ENCODE data around the gene ZNF516. TPM values are rescaled to one million over a fixed set of nuclear protein-coding genes. Genes with fewer than 3 reads are reported as not detected.
"Not testable (repeated sequence)": the region's sequence is repeated elsewhere in the genome, so short reads cannot be mapped to it uniquely, and the experiment has no call there.

Gene ZNF516
- polyA plus RNA-seq, 1 donor from 2014 or later = 1.2 TPM

- Mint-ChIP-seq H3K4me1 (peaks cover 0 to 6% (median 4%) of the 10 kb centered on the region in 3 donors), H3K27me3 (peaks cover 13% of the 10 kb centered on the region), H3K4me3 (no peak overlapping the region), H3K27ac (no peak overlapping the region), H3K9me3 (peaks cover 0 to 2% (median 0%) of the 10 kb centered on the region in 3 donors), H3K36me3 (no peaks in the 10 kb centered on the region)
These were observed 19.4 kb downstream of the ZNF516 start for GRCh38 chr18:76475450-76476194.

- peaks cover 13% of the 10 kb centered on the region for H3K27me3 Mint-ChIP-seq
- peaks cover 0 to 2% (median 0%) of the 10 kb centered on the region in 3 donors for H3K9me3 Mint-ChIP-seq
- no peak overlapping the region for H3K27ac Mint-ChIP-seq
- no peak overlapping the region for H3K4me3 Mint-ChIP-seq
- H3K36me3 Mint-ChIP-seq = no peaks in the 10 kb centered on the region
- peaks cover 0 to 6% (median 4%) of the 10 kb centered on the region in 3 donors for H3K4me1 Mint-ChIP-seq
These were observed 20.2 kb downstream of the ZNF516 start for GRCh38 chr18:76474824-76475223.

GRCh38 chr18:76473521-76473920 is 21.5 kb downstream of the ZNF516 start:
- H3K27ac Mint-ChIP-seq, H3K4me1 Mint-ChIP-seq, H3K9me3 Mint-ChIP-seq, H3K36me3 Mint-ChIP-seq: not testable (repeated sequence)
- Mint-ChIP-seq H3K27me3 (peaks cover 13% of the 10 kb centered on the region), H3K4me3 (peak overlapping the region in 1 of 4 donors; percentile 39)

GRCh38 chr18:76472829-76473228 is 22.2 kb downstream of the ZNF516 start:
- Mint-ChIP-seq H3K4me3 (no peak overlapping the region), H3K4me1 (peaks cover 0 to 9% (median 4%) of the 10 kb centered on the region in 3 donors), H3K36me3 (no peaks in the 10 kb centered on the region), H3K27me3 (peaks cover 12% of the 10 kb centered on the region), H3K27ac (no peak overlapping the region), H3K9me3 (peaks cover 0 to 2% (median 0%) of the 10 kb centered on the region in 3 donors)

GRCh38 chr18:76471593-76471992 is 23.4 kb downstream of the ZNF516 start:
- H3K4me1 Mint-ChIP-seq = peaks cover 0 to 8% (median 0%) of the 10 kb centered on the region in 3 donors

GRCh38 chr18:76468345-76469304 is 26.4 kb downstream of the ZNF516 start:
- peaks cover 0 to 2% (median 0%) of the 10 kb centered on the region in 3 donors for H3K9me3 Mint-ChIP-seq
- H3K4me3 Mint-ChIP-seq = no peak overlapping the region
- H3K4me1 Mint-ChIP-seq = peaks cover 0 to 9% (median 0%) of the 10 kb centered on the region in 3 donors
- peaks cover 9% of the 10 kb centered on the region for H3K27me3 Mint-ChIP-seq
- peak overlapping the region in 1 of 3 donors; percentile 23 for H3K27ac Mint-ChIP-seq
- H3K36me3 Mint-ChIP-seq = no peaks in the 10 kb centered on the region

More at GRCh38 chr18:76471593-76471992, 23.4 kb downstream of the ZNF516 start:
- H3K27ac Mint-ChIP-seq = no peak overlapping the region
- H3K4me3 Mint-ChIP-seq = no peak overlapping the region
- H3K27me3 Mint-ChIP-seq = peaks cover 12% of the 10 kb centered on the region
- no peaks in the 10 kb centered on the region for H3K36me3 Mint-ChIP-seq
- H3K9me3 Mint-ChIP-seq = peaks cover 0 to 2% (median 0%) of the 10 kb centered on the region in 3 donors

GRCh38 chr18:76467371-76468190 is 27.5 kb downstream of the ZNF516 start:
- Mint-ChIP-seq H3K27me3 (peaks cover 9% of the 10 kb centered on the region), H3K36me3 (no peaks in the 10 kb centered on the region), H3K9me3 (peaks cover 0 to 2% (median 0%) of the 10 kb centered on the region in 3 donors), H3K4me1 (peaks cover 0 to 9% (median 0%) of the 10 kb centered on the region in 3 donors), H3K4me3 (peak overlapping the region in 2 of 4 donors; percentile 18 to 86), H3K27ac (peak overlapping the region in 1 of 3 donors; percentile 71)

DNA sequence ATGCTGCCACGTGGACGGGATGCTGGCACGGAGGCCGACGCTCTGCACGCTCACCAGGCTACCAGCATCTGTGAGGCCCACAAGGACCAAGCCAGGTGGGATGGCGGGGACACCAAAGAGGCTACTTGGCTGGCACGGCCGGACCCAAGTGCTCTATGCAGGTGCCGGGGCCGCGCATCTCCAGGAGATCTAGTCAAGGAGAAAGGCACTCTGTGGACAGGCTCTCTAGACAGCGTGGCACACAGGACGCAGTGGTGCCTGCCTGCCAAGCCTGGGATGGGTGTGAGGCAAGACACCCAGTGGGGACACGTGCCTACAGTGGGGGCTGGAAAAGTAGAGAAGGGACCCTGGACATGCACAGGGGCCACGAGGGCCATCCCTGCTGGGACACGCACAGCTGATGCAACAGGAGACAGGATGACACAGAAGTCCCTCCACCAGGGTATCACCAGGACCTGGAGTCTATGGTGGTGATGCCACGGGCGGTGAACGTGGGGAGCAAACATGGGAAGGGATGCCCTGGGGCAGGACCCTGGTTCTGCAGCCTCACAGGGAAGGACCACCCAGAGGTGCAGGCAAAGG is 28.5 kb downstream of the ZNF516 start:
- Mint-ChIP-seq H3K4me1 (peaks cover 0 to 9% (median 0%) of the 10 kb centered on the region in 3 donors), H3K4me3 (peak overlapping the region in 2 of 4 donors; percentile 12 to 17), H3K27ac (peak overlapping the region in 1 of 3 donors; percentile 71), H3K27me3 (peaks cover 7% of the 10 kb centered on the region), H3K9me3 (no peaks in the 10 kb centered on the region), H3K36me3 (no peaks in the 10 kb centered on the region)

GRCh38 chr18:76465630-76466409 is 29.2 kb downstream of the ZNF516 start:
- Mint-ChIP-seq H3K4me1 (peaks cover 0 to 9% (median 0%) of the 10 kb centered on the region in 3 donors), H3K27me3 (peaks cover 4% of the 10 kb centered on the region), H3K9me3 (no peaks in the 10 kb centered on the region), H3K27ac (peak overlapping the region in 1 of 3 donors; percentile 71), H3K36me3 (no peaks in the 10 kb centered on the region), H3K4me3 (no peak overlapping the region)

DNA sequence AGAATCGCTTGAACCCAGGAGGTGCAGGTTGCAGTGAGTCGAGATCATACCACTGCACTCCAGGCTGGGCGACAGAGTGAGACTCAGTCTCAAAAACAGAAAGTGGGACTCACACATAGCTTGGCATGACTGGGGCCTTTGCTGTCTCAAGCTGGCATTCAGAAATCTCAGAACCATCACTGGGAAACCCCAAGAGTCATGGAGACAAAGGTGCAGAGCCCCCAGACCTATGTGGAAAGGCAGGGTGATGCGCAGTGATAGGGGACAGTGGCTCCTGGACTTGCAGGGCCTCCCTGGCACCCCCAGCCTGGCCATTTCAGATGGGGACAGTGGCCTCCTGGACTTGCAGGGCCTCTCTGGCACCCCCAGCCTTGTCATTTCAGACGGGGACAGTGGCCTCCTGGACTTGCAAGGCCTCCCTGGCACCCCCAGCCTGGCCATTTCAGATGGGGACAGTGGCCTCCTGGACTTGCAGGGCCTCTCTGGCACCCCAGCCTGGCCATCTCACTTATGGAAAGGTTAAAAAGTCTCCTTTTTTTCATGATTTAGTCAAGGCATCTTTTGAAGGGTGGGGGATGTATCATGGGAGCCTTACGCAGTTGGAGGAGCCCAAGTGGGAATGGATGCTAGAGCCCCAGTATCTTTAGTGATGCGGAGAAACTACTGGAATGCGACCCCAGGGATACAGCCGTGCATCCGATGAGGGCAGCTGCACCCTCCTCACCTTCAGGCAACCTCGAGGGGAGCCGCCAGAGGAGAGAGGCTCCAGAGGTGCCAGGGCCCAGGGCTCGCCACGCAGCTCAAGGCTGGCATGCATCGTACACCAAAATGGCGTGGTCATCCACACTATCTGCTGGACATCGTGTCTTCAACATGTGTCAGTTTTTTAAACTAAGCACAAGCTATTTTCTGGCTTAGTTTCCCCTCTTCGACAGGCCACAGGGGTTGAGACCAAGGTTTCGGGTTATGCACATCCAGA is 30.5 kb downstream of the ZNF516 start:
- Mint-ChIP-seq H3K9me3 (no peaks in the 10 kb centered on the region), H3K36me3 (no peaks in the 10 kb centered on the region), H3K4me1 (peaks cover 0 to 9% (median 0%) of the 10 kb centered on the region in 3 donors), H3K27me3 (peaks cover 4% of the 10 kb centered on the region), H3K4me3 (no peak overlapping the region), H3K27ac (no peak overlapping the region)

- Mint-ChIP-seq H3K9me3 (no peaks in the 10 kb centered on the region), H3K4me3 (no peak overlapping the region), H3K27ac (no peak overlapping the region), H3K36me3 (no peaks in the 10 kb centered on the region), H3K27me3 (peaks cover 4% of the 10 kb centered on the region), H3K4me1 (peaks cover 0 to 9% (median 0%) of the 10 kb centered on the region in 3 donors)
These were observed 31.2 kb downstream of the ZNF516 start for GRCh38 chr18:76463872-76464271.

DNA sequence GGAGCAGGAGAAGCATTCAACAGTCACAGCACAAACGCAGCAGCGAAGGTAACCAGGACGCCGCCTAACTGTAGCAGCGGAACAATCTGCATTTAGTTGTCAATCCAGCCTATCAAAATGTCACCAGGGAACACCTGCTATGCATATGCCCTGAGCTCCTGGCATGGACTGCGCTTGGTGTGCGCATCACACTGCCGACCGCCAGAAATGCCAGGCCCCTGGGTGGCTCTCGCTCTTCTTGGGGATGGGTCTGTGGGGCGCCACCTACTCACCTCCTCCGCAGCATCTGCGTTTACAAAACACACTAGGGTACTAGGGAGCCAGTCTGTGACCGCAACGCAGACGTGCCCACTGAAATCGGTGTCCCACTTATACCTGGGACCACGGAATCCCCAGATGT is 31.7 kb downstream of the ZNF516 start:
- no peak overlapping the region for H3K27ac Mint-ChIP-seq
- no peak overlapping the region for H3K4me3 Mint-ChIP-seq
- no peaks in the 10 kb centered on the region for H3K9me3 Mint-ChIP-seq
- no peaks in the 10 kb centered on the region for H3K36me3 Mint-ChIP-seq
- peaks cover 0 to 9% (median 0%) of the 10 kb centered on the region in 3 donors for H3K4me1 Mint-ChIP-seq
- peaks cover 4% of the 10 kb centered on the region for H3K27me3 Mint-ChIP-seq

All from IgD-negative memory B cell (primary cell).